HG02763 (cell line): ENCODE results near the gene HPCAL4.
A peak's percentile ranks its signal among the peaks of the same experiment; 100 is the strongest.

Source experiments
- ATAC-seq: cut with Tn5 transposase; IDR thresholded peaks from one replicate; pipeline ENCODE4 v1.9.1; 2021; ENCODE audit warnings: mild to moderate bottlenecking, moderate library complexity; ENCODE audit not compliant: unreplicated experiment

HPCAL4 gene

DNA sequence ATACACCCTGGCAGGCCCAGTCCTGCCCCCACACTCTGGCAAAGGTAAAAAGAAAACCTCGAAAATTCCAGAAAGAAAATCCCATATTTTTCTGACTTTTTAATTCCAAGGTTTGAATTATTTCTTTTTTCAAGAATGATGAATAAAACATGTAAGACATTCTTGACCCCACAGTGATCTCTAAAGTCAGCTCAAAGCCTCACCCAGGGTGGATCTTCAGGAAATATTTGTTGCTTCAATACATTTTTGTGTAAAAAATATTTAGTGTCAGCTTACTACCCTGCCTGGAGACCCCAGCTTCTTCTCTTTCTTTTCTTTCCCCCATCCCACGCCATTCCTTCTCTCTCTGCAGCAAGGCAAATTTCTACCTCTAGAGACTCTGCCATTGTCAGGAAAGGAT lies 12.3 kb downstream of the HPCAL4 start:
- ATAC-seq, result no peak

DNA sequence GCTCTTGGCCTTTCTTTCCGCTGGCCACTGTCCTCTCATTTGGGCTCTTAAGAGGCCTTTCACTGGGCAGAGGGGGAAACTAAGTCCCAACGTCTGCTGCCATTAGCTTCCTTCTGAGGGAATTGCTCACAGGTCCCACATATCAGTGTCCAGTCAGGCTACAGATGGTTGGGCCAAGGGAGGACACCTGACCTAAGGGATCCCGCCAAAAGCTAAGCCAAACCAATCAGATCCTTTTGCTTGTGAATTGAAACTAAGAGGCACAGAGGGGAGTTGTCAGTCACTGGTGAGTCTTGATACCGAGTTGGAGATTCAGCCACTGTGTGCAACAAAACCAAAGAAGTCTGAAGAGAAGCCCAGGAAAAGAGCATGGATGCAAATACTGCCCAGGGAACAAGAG lies 13.6 kb downstream of the HPCAL4 start:
- no peak for ATAC-seq

DNA sequence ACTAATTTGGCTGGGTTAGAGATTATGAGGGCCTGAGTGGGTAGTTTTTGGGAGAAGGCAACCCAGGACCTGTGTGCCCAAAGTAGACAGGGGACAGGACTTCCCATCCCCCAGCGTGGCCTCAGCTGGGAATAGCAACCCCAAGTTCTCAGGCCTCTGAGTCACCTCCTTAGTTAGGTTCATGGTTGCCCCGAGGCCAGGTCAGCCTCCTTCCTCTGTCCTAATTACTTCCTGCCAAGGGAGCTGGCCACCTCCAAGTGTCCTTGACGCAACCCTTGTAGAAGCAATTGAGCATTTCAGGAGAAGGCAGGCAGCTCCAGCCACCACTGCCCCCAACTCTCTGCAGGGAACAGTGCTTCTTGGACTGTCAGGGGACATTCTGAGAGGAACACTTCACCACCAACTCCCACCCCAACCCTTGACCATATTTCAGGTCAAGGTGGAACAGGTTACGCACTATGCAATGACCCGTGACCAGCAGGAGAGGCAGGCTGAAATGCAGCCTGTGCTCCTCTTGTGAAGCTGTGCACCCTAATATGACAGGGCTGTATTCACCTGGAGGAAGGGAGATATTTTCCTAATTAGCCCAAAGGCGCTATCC lies 14.2 kb downstream of the HPCAL4 start:
- no peak for ATAC-seq

DNA sequence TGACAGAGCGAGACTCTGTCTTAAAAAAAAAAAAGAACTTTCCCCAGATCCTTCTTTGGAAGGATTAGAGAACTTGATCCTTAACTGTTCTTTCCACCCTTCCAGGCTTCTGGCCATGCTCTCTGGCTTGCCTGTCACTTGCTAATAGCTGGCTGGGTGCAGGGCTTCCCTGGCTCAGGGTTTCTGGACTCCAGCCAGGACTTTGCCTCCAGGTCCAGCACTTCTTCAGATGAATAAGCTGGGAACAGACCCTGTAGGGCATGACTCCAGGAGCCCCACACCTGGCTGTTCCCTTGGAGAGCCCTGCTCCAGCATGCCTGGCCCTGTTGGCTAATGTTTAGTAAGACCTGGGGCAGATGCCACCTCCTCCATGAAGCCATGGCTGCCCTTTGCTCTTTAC lies 16.0 kb downstream of the HPCAL4 start:
- no peak for ATAC-seq

DNA sequence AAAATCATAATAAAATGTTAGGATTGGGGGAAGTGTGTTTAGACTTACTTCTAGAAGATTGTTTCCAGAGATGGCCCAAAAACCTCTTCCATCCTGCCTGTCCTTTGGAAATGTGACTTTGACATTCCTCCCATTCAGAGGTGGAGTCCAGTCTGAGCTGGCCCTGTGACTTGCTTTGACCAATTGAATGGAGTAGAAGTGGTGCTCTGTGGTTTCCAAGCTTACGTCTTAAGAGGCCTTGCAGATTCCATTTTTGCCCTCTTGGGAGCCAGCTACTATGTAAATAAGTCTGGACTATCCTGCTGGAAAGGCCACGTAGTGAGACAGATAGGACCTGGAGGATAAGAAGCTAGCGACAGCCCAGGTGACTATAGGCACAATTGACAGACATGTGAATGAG lies 18.0 kb downstream of the HPCAL4 start:
- ATAC-seq, result no peak

DNA sequence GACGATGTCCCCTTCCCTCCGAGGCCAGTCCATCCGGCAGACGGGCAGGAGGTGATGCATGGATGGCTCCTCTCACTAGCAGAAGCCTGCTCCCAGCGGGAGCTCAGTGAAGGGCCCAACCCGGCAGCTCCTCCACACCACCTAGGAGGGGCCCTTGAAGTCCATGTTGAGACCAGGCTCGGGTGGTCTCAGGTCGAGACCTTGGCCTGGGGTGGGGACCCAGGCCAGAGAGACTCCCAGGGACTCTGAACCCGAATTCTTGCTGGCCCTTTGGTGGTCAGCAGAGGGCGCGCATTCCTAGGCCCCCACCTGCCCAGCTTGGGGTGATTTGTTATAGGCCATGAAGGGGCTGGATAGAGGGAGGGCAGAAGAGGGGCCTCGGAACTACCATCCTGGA lies 18.7 kb downstream of the HPCAL4 start:
- ATAC-seq, result no peak

DNA sequence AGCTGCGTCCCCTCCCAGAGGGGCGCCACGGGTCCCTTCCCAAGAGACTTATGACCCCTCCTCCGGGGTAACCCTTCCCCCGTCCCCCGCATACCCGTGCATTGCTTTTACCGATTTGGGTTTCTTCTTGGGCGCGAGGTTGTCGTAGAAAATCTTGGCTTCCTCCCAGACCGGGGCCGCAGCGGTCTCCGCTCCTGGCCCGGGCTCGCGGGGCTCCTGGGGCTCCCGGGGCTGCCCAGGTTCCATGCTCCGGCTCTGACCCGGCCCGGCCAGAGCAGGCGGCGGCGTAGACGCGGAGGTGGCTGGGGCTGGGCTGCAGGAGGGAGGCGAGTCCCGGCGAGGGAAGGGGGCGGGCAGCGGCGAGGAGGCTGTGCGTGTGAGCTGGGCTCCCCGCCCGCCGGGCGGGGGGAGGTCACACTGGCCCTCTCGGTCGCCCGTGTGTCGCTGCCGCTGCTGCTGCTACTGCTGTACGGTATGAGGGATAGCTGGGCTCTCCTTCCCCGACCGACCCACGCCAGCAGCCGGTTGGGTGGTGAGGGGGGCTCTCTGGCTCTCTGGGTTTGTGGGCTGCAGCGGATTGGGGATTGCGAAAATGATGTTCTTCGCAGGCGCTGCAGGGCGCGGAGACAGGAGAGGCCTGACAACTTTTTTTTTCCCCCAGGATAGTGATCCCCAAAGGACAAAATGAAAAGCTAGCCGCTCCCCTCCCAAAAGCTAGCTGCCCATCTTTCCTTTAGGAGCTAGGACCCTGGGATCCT lies 19.3 kb downstream of the HPCAL4 start, which contains the start of gene NT5C1A:
Gene NT5C1A (minus strand): TSS at position 315 of the 758 bp plus-strand sequence. CDS start 69 bp downstream, at position 246.
- ATAC-seq, result no peak

DNA sequence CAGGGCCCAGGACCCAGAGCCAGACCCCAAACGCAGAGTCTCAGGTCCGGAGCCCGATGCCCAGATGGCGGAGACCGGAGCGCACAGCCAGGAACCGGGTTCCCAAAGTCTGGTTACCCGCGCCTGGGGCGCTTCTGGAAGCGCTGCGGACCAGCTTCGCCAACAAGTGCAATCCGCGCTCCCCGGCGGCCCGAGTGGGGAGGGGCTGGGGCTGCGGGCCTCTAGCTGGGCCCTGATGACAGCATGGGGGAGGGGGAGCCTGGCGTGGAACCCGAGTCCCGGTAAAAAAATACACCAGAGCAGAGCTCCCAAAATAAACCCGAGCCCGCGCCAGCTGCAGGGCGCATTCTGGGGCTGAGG lies 19.8 kb downstream of the HPCAL4 start:
- ATAC-seq, result no peak

DNA sequence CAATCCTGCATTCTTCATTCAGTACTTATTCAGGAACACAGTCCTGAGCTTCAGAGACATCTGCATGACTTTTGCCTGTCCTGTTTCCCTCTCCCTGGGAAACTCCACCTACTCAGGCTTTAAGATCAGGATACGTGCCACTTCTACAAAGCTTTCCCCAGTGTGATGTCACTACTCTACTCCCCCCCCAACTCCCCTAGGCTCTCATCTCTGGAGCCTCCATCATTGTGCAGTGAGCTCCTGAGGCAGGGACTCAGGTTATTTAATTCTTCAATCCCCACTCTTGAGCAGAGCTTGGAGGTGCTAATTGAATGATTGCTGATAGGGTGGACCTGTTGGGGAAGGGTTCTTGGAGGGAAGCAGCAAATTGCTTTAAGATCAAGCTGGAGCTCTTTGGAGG lies 20.5 kb downstream of the HPCAL4 start:
- ATAC-seq, result no peak

DNA sequence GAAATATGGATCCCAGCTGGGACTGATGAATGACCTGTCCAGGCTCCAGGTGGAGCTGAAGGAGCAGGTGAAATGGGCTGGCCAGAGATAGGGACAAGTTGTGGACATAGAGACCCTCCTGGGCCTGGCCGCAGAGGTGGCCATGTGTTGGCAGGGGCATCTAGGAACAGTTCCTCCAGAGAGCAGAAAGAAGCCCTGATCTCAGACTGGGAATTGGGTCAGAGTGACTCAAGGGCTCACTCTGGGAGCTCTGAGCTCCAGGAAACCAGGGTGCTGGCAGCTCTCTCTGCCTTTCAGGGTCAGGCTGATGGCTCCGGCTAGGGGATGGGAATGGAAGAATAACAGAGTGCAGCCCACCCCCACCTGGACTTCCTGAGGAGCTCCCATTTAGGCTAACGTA lies 22.3 kb downstream of the HPCAL4 start:
- no peak for ATAC-seq

DNA sequence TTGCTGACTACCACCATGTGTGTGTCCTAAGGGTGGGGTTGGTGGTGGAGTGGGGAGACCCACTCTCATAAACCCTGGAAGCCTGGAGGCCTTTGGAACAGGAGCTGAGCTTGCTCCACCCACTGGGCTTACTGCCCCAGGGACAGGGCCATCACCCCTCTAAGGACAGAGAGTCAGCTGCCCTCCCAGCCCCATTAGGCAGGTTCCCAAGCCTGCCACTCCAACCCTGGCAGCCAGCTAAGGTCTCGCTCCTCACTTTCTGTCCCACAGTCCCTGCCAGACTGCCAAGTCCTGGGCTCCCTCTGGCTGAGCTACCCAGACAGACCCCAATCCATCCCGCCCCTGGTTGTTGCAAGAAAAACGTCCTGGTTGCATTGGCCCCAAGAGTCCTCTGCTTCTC lies 23.1 kb downstream of the HPCAL4 start:
- ATAC-seq, result no peak

DNA sequence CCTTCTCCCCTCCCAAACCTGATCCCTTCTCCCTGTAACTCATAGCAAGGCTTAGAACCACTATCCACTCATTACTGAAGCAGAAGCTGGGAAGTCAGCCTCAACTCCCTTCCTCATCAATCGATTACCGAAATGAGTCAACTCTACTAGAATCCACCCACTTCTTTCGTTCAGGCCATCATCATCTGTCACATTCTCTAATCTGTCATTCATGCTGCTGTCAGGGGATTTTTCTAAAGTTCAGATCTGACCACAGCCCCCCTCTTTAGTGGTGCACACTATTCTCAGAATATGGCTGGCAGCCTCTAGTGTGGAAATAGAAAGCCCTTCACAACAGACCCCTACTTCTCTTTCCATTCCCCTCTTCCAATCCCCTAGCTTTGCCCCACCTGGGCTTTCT lies 24.5 kb downstream of the HPCAL4 start:
- peak; percentile 73 for ATAC-seq

DNA sequence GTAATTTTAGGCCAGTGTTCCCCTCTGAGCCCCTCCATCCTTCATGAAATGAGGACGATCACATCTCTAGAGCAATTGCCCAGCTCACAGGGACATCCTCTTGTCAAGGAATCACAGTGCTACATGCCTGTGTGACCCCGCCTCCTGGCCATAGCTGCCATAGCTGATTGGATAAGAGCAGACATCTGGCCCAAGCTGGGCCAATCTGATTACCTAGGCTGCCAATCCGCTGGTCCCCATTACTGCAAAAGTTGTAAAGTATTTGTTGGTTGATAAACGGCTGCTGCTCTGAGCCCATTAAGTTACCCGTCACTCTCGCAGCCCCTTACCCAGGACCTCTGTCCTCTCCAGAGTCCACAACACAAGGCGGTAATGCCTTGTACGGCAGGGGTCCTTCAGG lies 27.7 kb downstream of the HPCAL4 start:
- no peak for ATAC-seq

DNA sequence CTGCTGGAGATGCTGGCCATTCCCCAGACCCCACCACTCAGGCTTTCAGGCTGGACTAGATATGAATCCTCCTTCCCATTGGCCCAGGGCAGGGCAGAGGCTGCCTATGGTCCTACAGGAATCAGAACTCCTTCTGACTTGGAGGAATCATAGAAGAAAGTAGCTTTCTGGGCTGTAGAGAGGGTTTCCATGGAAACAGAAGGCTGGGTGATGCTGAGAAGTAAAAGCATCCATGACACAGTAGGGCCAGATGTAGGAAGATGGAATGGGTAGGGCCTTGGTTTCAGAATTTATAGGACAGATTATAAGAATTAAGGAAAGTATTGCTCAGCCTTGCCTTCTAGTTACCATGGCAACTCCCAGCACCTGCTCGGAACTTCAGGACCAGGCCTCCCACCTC lies 28.4 kb downstream of the HPCAL4 start:
- no peak for ATAC-seq

DNA sequence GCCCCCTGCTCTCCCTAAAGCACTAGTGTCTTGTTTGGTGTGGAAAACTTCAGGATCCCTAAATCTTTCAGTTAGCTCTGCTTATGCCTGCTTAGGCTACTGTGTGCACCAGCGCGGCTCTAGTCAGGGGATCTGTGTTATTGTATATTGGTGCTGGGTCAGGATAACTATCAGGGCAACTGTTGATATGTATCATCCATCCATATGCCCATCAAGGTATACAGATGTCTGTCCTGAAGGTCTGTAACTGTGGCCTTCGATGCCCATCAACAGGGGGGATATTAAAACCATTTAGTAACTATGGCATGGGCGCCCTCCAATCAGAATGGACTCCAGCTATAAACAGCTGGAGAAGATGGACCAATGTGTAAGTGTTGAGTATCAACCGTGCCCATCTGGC lies 31.7 kb downstream of the HPCAL4 start:
- no peak for ATAC-seq

DNA sequence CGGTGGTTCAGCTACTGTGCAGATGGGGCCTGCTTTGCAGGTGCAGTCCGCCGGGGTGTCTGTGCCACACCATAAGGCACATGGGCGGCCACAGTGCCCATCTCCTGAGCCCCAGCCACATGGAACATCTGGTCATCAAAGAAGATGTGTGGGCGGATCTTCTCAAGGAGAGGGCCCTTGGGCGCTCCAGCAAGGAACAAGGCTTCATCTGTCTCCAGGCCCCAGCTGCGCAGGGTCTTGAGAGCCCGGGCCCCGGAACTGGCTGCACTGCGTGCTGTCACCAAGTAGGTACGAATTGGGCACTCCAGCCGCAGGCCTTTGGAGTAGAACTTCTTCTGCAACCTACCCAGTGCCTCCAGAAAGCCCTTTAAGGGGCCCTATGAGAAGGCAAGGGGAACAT lies 32.1 kb downstream of the HPCAL4 start:
- no peak for ATAC-seq

DNA sequence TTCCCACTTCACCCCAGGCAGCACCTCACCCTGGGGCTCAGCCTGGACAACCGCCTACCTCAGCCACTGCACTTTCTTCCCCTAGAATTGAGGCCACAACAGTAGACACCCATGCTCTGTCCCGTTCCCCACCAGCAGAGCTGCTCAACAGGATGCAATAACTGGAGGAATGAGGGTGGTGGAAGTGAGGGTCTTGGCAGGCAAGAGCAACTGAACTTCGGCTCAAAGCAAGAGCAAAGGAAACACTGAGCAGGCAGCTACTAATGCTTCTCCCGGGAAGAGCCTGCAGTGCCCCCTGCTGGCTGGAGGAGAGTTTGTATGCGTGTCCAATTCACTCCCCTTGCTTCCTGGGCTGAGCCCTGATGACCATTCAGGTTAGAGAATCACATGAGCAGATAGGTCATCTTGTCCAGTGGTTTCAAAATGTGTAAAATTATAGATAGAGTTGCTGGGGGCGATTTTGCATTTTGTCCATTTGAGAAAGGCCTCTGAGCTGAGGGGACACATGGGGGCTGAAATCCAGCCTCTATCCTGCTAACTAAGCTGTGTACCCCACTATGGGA lies 33.2 kb downstream of the HPCAL4 start:
- ATAC-seq, result no peak

DNA sequence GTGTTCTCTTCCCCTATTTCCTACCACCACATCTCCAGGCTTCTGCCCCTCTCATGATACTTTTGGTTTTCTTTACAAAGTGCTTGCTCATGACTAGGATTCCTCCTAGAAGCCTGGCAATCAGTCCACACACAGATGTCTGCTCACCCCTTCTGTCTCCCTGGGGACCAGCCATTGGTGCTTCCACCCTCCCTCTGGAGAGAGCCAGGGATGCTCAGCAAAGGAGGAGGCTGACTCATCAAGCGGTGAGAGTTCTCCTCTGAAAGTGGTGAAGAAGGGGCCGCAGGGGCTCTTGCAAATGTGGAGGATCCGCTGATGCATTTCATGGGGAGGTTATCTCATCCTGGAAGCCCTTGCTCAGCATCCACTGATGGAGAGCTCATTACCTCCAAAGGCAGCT lies 33.8 kb downstream of the HPCAL4 start:
- ATAC-seq, result no peak

DNA sequence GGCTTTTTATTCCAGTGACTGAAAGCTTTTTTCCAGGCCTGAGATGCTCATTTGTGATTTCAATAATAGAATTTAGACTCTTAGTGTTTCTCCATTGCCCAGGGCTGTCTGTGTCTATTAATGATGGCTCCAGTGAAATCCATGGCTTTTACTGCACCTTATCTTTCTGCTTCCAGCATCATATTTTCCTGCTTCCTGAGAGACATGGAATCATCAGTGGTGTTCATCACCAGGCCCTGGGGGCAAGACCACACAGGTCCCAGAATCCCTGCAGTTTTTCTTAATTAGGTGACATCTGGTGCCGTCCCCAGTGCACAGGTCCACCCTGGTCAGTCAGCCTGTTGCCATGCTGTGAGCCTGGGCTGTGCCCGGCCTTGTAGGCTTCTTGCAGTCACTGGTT lies 34.8 kb downstream of the HPCAL4 start:
- ATAC-seq, result no peak

DNA sequence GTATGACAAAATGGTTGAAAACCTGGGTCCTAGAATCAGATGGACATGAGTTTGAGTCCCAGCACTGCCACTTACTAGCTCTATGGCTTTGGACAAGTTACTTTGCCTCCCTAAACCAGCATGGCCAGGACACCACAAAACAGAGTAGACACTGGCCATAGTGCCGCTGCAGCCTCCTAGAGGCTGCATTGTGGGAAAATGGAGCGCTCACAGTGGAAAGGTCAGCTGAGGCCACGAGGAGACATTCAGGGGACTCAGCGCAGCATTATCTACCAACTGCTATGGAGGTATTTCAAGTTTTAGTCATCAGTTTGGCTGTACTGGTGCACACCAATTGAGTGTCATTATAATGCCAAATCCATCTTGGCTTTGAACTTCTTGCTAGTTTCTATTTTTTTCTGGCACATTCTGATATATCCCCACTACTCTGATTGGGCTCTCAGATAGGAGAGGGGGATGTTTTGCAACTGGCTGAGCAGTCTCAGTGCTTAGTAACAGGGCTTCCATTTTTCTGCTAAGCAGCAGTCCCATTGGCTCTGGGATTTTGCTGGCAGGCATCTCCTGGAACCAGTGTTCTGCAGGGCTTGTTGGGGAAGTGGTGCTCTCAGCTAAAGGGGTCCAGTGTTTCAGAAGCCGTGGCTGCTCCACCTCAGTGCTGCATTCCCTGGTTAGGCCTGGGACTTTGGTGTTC lies 35.5 kb downstream of the HPCAL4 start:
- no peak for ATAC-seq

DNA sequence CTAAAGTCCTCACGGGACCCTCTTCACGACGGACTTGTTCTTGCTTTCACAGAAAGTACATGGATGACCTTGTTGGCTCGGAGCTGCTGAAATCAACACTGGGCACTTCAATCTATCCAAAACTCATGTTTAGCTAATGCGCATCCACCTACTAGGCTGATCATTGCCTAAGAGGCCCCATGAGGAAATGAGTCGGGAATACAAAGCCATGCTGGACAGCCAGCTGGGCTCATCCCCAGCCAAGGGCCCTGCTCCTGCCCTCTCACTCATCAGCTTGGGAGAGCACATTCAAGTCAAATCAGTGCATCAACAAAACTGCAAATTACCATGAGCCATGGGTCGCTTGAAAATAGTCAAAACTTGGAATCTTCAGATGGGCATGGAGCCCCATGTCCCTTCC lies 36.9 kb downstream of the HPCAL4 start:
- ATAC-seq, result no peak

DNA sequence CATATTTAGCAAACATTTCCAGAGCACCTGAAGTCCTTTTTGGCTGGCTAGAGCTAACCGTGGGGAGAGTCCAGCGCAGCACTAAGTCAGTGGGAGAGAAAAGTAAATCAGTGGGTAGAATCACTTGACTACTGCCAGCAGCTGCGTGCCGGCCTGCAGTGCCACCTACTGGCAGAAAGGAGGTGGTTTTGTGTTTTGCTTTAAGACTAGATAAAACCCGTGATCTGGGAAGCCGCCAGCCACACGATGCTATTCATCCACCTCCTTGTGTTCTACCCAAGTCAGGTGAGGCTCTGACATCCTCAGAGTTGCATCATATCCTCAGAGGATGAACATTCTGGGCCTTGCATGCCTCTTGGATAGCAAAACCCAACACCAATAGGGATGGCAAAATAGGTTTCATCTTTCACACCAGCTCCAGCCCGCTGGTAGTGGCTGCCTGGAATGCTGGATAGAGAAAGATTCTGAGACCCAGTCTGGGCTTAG lies 37.6 kb downstream of the HPCAL4 start:
- ATAC-seq, result no peak
